Caki2 (cell line): ENCODE results near the gene ZDHHC22. TPM values are rescaled to one million over a fixed set of nuclear protein-coding genes. Genes with fewer than 3 reads are reported as not detected.

Source experiments
- DNase-seq: peaks from one replicate; pipeline ENCODE4 v3.0.0-alpha.2; 2015; ENCODE audit warnings: low read depth
- in situ Hi-C: cut with HindIII; loops from 2 replicates; pipeline ENCODE4 v1.10.0; 2016; ENCODE audit warnings: low sequenced_read_pairs, low pct_unique_long_range_greater_than_20kb, mixed read lengths
- total RNA-seq: library from RNA; depleted of rRNA; stranded (reverse); fragments of >200 nt; shearing (Covaris generic); gene quantifications from 2 replicates; pipeline ENCODE4 v1.2.3, GENCODE V29; 2014; ENCODE audit warnings: low replicate concordance

ZDHHC22 gene
- total RNA-seq, 1 experiment from 2014 or later, result 0.03 TPM

DNA sequence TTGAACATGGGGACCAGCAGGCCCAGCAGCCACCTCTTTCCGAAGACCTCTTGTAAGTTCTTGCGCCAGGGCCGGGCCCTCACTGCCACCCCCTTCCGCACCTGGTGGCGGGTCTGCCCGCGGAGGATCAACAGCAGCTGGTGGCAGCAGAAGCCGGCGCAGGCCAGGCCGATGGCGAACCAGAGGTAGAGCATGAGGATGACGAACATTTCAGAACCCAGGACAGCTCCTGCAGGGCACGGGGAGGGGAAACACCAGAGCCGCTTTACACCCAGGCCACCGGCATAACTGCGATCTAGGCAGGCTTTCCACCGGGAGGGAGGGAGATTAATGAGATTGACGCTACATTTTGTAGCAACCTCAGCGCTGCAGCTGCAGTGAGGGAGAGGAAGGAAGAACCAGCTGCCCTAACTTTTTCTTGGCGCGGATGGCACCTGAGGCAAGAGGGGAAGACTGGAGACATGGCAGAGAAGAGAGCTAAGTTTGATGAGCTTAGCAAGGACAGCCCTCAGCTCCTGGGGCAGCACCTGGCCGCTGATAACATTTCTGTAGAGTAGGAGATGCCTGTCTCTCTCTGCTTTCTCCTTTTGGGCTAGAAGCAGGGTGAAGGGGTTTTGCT is 7.8 kb downstream of the ZDHHC22 start:
- in situ Hi-C loops, result no loop called here
- peak; percentile 65 for DNase-seq

DNA sequence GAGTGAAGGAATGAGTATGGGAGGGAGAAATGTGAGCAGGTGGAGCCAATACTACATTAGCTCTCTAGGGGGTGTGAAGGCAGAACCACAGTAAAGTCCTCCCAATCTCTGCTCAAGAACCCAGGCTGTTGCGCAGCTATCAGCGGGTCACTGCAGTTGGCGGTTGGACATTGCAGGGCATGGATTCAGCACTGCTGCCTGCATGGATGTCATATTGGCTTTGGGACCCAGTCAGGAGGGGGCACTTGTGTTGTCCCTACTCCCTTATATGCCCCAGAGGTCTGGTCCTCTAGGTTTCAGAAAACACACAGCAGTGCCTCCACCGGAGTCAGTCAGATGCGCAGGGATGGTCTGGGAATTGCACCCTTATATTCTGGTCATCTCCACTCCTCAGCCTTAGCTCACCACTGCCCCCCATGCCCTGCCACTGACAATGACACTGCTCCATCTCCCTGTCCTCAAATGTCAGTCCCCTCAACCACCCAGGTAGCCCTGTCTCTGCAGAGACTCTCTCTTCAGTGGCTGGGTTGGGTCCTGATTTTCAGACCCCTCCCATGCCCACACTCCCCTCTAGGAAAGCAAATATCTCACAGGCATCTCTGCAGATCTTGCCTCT is 9.6 kb downstream of the ZDHHC22 start:
- DNase-seq, result no peak
- in situ Hi-C loops, result no loop called here

DNA sequence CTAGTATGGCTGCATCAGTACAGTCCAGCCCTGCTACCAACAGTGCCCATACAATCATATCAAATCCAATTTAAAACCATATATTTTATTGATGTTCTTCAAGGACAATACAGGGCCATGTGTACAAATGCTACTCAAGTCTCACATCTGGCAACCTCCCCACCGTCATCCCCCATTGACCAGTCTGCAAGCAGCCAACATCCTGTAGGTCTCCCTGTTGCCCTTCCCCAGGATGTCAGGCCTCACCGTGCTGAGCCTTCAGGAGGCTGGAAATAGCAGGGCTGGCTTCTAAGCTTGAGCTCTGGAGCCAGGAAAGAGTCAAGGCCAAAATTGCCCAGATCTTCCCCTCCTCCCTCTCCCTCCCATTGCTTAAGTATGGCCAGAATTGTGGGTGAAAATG is 10.4 kb downstream of the ZDHHC22 start:
- in situ Hi-C loops, result no loop called here
- DNase-seq, result no peak

DNA sequence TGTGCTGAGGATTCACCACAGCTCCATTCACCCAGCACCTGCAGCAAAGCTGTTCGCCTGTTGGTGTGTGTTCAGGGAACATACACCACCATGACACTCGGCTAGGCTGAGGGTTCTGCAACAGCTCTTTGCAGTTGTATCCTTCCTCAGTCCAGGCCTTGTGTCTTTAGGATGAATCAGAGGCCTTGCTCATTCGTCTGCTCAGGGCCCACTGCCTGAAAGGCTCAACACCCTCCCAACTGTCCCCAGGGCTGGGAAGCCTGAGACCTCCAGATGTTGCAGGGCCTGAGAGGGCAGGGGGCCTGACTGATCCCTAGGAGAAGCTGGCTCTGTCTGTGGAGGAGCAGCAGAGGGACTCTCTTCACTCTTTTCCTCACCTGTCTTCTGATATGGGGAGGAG is 11.2 kb downstream of the ZDHHC22 start:
- in situ Hi-C loops, result no loop called here
- no peak for DNase-seq

DNA sequence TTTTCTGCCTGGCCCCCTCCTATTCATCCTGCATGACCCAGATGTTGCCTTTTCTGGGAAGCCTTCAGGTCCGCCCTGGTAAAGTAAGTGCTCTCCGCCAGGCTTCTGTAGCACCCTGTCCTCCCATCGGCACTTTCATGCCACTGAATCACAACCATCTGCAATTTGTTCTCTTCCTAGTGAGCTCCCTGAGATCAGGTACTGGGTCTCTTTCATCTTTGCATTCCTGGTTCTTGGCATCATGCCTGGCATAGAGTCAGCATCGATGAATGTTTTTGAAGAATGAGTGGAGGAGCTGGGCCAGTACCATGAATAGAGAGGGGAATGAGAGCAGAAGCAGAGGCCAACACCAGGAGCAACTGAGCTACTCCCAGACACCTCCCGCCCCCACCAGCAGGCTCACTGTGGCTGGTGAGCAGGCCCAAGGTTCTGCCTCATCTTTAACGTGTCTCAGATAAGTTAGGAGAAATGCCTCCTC is 13.1 kb downstream of the ZDHHC22 start:
- DNase-seq, result no peak
- in situ Hi-C loops, result no loop called here

DNA sequence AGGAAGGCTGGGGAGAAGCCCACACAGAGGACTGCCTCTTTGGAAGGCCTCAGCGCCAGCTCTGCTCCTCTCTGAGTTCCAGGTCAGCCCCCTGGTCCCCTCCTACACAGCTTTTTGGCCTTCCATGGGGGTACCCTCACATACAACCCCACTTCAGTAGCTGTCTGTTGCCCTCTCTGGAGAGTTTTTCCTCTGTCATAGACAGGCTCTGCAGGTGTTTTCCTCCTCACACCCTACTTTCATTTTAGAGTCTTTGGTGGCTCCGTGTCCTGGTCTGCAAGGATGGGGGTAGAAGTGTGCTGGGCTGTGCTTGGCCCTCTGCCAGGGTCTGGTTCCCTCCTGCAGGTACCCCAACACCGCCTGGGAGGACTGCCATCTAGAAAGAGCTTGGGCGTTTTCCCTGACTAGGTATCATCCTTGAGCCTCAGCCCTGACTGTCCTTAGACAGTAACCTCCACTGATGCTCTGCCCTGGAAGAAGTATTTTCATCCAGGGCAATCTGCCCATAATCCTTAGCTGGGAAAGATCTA is 15.1 kb downstream of the ZDHHC22 start:
- no peak for DNase-seq
- in situ Hi-C loops, result no loop called here

DNA sequence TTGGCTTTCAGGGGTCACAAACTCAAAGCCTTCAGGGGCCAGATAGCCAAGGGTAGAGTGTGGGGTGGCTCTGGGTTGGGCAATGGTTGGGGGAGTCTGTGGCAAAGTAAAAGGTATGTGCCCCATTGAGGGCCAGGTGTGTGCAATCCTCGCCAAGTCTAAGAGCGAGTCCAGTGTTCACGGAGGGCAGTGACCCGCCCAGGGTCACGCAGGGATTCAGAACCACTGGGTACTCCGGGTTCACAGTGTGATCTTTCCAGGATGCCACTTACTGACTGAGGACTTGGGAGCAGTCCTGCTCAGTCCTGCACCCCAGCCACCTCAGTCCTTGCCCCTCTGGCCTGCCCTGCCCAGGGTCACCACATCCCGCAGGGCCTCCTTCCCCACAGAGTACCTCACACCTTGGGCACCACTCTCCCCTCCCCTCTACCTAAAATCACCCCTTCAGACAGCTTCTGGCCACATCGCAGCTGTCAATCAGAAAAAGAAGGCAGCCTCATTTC is 15.7 kb downstream of the ZDHHC22 start:
- in situ Hi-C loops, result no loop called here
- DNase-seq, result no peak

DNA sequence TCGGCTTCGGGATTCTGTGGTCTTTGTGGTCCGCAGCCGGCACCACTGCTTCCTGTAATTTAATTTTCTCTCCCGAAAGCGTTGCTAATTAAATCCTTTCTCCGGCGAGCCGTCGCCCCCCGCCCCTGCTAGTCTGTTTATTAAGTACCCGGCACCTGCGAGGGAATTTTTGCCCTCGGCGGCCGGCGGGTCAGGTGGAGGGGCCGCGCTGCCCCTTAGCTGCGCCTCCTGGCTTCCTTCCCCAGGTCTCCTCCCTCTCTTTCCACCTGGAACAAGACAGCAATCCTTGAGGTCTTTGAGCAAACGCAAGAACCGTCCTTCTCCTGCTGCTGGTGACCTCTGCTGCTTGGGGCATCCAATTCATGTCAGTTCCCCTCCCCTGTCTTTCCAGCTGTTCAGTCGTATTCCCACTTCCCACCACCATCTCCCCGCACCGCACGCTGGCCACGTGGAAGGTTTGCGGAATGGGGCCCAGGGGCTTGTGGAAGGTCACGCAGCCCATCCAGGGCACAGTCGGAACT is 16.2 kb downstream of the ZDHHC22 start:
- in situ Hi-C loops, result no loop called here
- no peak for DNase-seq

DNA sequence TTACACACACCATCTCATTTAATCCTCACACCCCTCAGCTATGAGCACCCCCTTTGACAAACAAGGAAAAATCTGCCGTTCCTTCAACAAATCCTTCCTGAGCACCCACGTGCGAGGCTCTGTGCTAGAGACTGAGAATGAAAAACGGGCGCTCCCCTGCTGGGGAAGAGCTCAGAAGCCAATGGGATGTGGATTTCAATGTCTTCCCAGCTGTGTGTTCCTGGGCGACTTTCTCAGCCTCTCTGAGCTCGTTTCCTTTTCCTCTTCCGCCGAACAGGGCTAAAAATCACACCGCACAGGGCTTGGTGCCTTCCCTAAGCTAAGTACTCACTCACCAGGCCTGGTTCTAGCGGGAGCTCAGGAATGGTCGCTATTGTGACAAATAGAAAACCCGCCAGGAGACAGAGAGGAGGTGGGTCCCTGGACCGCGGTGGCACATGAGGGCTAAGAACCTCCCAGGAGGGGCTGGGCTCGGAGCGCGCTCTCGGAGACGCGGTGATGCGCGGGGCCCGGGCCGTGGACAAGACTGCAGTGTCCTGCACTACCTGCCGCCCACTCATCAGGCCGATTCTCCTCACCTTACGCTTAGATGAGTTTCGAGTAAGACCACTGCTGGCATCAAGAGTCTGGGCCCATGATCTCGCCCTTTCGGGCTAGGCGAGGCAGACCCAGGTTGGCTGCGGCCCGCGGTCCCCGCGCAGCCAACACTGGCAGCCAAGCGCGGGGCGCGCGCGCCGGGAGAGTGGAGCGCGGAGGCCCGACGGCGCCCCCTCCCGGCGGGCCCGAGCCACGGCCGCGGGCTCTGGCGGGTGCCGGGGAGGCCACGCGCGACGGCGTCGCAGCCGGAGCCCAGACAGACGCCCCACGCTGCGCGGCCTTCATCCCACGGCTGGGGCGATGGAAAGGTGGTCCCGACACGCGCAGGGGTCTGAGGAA is 17.0 kb downstream of the ZDHHC22 start:
- in situ Hi-C loops, result no loop called here
- DNase-seq, result no peak

DNA sequence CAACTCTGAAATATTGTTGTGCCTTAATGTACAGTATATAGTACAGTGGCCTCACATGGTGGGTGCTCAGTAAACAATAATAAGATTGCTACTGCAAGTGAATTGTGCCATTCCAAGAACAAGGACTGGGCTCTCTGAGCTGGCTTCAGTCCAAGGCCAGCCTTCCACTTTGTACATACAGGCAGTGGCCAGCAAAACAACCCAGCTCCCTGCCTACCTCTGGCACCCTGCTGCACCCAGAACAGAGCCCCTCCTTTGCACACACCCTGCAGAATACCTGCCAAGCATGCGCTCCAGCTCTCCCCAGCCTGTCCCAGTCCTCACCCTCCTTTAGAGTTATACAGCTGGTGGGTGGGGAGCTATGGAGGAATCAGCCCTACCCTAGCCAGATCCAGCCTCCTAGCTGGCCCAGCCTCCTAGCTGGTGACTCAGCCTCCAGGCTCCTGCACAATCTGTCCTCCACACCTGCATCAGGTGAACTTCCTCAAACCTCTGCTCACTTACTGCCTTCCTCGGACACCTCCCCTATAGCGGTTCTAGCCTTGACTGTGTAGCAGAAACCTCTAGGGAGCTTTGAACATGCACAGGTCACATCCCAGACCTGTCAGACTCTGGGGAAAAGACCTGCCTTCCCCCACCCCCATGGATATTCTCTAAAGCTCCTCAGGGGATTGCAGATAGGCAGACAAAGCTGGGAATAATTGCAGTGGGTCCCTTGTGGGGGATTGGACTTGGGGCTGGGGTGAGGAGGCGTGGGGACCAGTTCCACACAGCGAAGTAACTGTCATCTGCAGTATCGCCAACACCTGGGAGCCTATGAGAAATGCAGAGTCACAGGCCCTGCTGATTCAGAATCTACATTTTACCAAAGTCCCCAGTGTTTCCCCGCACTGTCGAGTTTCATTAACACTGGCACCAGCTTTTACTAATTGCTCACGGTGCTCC is 17.9 kb downstream of the ZDHHC22 start:
- in situ Hi-C loops, result no loop called here
- no peak for DNase-seq

DNA sequence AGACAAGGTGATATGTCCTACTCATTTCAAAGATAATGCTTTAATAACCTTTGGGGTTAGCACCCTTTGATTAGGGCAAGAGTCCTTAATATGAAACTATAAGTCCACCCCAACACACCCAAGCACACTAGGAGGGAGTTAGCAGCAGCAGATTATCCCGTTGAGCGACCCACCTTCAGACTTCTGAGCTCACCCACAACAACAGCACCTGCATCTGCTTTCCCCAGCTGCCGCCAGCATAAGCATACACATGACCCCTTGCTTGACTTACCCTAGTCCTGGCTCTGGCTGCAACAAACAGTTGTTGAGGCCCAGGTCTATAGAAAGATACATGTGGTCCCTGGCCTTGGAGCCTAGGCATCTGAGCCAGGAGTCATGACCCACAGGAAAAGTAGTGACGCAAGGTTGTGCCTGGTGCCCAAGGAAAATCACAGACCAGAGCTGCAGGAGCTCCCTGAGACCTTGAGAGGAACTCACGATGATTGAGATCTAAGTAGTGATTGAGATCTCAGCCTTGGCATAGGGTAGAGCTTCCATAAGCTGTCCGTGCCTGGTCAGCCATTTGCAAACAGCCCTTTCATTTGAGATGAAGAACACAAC is 19.0 kb downstream of the ZDHHC22 start:
- DNase-seq, result no peak
- in situ Hi-C loops, result no loop called here

DNA sequence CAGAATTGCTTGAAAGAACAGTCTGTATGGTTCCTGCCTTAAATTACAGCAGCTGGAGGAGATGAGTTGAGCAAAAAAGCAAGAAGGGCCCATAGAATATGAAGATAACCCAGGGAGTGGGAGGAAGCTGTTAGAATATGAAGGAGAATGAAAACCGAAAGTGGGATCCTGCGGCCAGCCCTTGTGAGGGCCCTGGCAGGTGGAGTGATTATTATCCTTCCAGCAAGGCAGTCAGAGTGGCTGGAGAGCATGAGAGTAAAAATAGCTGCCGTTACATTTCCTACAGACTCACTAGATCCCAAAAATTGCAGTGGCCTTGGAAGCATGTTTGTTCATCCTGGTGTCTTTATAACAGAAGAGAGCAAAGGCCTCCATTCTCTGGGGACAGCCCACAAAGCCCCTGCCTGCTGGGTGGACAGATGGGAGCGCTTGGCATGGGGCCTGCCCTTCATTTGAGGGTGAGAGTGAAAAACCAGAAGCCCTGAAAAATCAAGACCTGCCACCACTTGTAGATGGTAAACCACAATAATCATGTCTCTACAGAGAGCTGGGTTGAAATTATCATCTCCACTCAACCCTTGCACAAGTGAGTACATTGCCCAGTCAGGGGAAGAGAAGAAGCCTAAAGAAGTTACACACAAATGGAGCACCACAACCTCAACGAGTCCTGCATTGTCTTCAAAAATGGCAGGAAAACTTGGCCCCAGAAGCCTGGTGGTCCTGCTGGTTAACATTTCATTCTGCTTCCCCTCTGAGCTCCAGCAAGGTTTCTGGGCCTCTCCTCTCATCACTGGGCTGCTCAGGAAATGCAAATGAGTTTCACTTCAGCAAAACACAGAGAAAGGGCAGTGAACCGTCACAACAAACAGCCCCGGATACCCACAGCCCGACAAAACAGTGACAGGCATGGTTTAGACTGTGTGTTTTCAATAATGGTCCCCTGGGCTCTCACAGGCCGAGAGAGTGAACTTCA is 20.5 kb downstream of the ZDHHC22 start:
- DNase-seq, result no peak
- in situ Hi-C loops, result no loop called here

DNA sequence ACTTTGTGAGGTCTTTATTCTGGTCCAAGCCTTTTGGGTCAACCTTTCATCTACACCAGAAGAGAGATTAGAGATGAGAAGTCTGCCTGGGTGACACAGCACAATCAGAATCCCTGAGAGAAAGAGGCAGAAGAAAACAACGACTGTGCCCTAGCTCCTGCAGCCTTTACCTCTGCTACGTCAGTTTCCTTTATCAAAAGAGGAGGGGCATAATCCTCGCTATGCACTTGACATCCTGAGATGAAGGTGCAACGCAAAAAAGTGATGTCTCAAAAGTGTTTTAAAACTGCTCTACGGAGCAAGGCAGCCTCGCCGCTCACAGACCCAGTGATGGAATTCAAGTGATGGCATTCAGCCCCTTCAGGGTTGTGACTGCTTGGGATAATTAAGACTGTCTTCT is 21.7 kb downstream of the ZDHHC22 start:
- in situ Hi-C loops, result no loop called here
- DNase-seq, result no peak

DNA sequence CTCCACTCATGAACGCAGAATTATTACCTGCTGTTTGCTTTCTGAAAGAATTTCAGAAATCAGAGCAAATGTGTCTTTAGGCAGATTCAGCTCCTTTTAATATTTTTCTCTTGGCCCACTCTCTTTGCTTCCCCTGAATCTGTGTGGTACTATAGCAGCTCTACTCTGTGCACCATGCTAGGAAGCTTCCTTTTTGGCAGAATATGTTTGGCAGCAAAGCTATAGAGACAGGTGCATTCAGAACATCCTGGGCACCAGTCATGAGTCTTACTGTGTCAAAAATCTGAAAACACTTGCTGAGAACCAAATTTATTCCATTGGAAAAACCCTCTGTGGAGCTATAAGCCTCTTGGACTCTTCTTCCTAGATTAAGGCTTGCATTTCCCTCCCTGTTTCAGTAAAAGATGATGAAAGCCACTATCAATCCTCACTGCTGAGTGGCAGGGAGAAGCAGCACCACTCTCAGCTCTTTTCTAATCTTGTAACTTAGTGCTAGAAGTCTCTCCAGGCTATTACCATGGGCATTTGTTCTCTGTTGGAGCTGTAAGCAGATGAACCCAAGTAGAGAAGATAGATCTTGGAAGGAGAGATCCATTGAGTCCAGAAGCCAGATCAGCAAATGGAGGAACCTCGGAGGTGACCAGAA is 25.3 kb downstream of the ZDHHC22 start:
- in situ Hi-C loops, result no loop called here
- DNase-seq, result no peak

DNA sequence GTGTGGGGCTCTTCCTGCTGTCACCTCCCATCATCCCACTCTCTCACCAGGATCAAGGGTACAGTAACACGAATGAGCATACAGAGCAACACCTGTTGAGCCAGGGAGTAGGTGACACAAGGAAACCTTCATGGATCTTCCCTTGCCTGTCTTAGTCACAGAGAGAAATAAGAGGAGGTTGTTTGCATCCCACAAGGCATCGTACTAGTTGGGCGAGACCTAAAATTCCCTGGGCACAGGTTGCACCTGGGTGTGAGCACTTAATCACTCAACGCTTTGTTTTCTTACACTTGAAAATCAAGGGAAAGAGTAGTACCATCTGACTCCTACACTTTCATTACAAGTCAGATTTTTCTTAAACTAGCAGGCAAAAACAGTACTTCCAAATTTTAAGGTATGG is 27.0 kb downstream of the ZDHHC22 start:
- in situ Hi-C loops, result no loop called here
- DNase-seq, result no peak

DNA sequence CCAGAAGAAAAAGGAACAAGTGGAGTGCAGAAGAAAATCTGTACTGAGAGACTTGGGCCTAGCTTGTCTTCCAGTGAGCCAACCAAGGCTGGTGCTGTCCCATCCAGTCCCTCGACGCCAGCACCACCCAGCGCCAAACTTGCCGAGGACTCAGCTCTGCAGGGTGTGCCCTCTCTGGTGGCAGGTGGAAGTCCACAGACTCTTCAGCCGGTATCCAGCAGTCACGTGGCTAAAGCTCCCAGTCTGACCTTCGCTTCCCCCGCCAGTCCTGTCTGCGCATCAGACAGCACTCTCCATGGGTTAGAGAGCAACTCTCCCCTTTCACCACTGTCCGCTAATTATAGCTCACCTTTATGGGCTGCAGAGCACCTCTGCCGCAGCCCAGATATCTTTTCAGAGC is 27.9 kb downstream of the ZDHHC22 start:
- in situ Hi-C loops, result no loop called here
- DNase-seq, result no peak
